ENCODE data around the gene SIRT3. TPM values are rescaled to one million over a fixed set of nuclear protein-coding genes. Genes with fewer than 3 reads are reported as not detected.

Gene SIRT3
- total RNA-seq, 1 donor from 2014 or later, result 3.6 TPM

DNA sequence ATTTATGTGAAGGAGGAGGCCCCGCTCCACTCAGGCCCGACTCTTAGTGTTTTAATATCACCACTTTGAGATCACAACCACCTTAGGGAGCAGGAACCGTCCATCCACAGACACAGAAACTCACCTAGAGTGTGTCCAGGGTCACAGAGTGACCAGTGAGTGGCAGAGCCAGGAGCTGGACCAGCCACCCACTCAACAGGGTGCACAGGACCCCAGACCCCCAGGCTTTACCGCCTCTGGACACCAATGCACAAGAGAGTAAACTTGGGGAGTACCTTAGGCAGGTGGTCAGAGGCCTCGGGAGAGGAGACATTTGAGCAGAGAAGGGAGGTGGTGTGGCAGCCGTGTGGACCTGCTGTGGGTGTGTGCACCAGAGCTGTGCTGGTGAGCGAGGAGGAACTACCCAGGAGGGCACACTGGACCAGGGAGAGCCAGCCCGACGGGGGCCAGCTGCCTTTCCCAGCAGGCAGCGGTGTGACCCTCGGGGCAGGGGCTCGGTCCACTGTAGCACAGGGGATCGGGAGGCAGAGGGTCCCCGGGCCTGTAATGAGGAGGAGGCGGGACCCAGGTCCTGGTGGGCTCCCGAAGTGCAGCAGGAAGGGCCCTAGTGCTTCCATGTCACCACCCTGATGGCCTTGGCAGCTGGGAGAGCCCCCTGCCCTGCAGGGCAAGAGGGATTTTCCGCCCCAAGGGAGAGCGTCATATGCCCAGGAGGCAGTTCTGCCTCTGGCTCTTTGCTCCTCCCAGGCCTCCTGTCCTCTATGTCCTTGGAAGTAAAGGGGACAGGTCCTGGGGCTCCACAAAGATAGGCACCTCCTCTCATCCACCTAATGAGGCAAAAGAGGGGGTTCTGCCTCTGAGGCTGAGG is 34.5 kb upstream of the SIRT3 start:
- no peak for DNase-seq (ENCODE audit: low spot score)

DNA sequence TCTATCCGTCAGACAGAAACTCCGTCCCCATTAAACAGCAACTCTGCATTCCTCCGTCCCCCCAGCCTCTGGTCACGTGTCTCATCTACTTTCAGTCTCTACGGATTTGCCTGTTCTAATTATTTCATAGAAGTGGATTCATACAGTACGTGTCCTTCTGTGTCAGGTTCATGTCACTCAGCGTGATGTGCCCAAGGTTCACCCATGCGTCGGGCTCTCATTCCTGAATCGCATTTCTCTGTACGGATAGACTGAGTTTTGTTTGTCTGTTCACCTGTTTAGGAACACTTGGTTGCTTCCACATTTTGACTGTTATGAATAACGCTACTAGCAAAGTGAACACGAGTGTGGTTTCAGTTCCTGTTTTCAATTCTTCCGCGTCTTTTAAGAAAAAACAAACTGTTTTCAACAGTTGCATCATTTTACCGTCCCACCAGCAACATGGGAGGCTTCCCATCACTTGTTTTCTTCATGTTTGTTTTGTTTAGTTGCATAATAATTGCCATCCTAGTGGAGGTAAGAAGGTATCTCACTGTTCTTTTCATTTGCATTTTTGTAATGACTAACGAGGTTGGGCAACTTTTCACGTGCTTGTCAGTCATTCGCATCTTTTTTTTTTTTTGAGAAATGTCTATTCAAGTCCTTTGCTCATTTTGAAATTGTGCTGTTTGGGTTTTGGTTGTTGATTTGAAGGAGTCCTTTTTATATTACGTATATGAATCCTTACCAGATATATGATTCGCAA is 33.2 kb upstream of the SIRT3 start:
- peak; percentile 51 for DNase-seq (ENCODE audit: low spot score)

DNA sequence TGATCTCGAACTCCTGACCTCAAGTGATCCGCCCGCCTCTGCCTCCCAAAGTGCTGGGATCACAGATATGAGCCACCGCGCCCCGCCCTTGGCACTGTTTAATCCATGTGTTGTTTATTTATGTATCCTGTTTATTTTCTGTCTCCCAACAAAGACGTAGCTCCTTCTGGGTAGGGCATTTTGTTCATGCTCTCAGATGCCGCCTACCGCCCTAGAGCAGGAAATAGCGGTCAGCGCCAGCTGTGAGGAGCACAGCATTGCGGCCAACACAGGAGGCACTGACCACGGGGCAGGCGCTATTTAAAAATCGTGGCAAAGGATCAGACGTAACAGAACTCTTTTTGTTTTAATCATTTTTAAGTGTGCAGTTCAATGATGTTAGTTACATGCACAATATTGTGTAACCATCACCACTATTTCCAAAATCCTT is 32.6 kb upstream of the SIRT3 start:
- peak; percentile 25 for DNase-seq (ENCODE audit: low spot score)

DNA sequence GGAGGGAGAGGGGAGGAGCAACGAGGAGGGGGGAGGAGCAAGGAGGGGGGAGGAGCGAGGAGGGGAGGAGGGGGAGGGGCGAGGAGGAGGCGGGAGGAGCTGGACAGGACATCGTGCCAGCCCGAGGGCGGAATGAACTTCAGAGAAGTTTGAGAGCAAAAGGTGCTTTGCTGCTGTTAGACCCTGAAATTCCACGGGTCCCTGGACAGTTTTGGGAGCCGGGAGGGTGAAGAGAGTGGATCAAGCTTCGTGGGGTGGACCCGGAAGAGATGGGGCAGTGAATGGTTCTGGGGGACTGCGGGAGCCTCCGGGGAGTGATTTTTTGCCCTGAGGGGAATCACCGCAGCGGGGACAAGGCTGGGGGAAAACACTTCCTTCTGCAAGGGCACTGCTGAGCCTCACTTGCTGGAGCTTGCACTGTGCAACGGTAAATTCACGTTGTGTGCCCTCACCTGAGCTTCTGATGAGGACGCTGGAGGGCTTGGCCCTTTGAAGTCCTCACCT is 31.4 kb upstream of the SIRT3 start:
- DNase-seq (ENCODE audit: low spot score), result no peak

DNA sequence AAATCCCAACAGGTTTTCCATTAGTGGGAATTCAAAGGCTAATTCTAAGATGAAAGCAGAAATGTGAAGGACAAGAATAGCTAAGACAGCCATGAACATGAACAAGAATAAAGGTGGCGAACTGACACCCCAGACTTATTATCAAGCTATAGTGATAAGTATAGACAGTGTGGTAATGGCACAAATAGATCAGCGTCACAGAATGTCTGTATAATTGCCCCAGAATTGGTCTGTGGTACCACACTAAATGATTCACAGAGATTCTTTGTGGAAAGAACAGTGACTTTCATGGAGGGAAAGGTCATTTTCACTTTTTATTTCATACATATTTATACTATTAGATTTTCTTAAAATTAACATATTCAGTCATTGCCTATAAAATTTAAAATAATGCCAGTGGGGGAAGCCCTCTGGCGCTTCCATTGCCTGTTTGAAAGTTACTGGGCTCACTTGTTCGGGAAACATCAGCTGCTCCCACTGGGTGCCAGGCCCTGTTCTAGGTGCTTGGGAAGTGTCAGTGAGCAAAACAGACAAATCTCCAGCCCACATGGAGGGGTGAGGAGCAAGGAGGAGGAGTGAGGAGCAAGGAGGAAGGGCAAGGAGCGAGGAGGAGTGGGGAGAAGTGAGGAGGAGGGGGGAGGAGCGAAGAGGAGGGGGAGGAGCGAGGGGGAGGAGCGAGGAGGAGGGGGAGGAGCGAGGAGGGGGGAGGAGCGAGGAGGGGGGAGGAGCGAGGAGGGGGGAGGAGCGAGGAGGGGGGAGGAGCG is 30.7 kb upstream of the SIRT3 start:
- DNase-seq (ENCODE audit: low spot score), result no peak

DNA sequence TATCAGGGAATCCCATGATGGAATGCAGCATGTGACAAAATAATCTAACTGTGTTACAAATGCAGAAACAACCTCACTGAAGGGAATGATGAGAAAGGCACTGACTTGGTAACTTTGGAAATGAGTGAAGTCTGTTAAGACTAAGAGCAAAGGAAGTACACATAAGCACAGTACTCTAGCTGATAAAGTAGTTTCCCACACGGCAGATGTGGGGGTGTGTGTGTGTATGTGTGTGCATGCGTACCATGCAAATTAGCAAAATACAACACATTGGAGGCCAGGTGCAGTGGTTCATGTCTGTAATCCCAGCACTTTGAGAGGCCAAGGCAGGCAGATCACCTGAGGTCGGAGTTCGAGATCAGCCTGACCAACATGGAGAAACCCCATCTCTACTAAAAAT is 25.5 kb upstream of the SIRT3 start:
- DNase-seq (ENCODE audit: low spot score), result no peak

DNA sequence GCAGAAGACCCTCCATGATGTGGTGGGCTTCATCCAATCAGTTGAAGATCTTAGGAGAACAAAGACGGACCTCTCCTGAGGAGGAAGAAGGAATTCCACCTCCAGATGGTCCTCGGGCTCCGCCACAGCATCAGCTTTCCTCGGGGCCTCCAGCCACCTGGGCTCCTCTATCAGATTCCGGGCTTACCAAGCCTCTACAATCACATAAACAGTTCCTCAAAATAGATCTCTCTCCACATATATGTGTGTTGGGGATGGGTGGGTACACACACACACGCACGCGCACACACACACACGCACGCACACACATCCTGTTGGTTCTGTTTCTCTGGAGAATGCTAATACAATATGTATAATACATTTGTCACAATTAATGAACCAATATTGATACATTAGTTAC is 23.3 kb upstream of the SIRT3 start:
- DNase-seq (ENCODE audit: low spot score), result no peak

DNA sequence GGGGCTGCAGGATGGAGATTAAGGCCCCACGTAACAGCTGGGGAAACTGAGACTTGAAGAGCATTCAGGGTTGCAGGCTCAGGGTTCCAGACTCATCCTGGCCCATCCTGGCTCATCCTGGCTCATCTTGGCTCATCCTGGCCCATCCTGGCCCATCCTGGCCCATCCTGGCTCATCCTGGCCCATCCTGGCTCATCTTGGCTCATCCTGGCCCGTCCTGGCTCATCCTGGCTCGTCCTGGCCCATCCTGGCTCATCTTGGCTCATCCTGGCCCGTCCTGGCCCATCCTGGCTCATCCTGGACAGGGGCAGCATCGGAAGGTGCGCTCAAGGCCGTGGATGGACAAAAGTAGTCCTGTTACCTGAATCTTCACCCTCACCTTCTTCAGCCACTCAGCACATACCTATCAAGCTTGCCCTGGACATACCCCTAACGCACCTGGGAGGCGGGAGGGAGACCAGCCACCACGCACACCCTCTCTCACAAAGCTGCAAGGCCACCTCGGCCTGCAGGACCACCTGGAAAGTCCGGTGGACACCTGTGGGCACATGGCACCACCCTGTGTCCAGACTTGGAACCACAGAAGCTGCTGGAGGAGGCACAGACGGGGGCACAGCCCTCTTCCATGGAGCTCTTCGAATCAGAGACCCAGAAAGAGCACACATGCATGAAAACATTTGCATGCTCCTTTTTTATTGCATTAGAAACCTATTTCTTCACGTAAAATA is 21.8 kb upstream of the SIRT3 start:
- no peak for DNase-seq (ENCODE audit: low spot score)

DNA sequence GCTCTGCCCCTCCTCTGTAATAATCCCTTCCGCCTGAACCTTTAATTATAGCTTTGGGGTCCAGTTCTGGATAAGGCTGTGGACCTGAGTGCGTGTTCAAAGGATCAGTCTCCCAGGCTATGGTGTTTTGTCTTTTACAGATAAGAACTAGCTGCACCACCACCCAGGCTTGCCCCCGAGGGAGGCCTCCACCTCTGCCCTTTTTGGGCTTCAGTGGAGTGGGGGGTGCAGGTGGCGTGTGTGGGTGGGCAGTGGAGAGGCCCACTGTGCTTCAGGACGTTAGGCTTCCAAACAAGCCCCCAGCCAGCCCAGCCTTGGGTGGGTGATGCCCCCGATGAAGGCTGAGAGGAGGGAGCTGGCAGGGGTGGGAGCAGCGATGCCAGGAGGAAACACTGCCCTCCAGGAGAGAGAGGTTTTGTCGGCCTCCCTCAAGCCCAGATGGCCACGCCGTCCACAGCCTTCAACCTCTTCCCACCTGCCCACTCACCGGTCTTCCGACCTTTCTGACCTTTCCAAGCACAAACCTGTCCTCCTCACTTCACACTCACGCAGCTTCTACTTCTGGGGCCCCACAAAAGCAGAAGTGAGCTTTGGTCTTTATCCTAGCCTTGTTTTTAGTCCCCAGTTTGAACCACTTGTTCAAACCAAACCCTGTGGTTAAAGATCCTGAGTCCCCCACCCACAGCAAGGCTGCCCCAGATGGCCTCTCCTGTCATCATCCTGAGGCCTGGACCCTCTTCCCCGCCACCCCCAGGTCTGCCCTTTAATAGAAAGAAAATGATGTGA is 21.0 kb upstream of the SIRT3 start:
- no peak for DNase-seq (ENCODE audit: low spot score)

DNA sequence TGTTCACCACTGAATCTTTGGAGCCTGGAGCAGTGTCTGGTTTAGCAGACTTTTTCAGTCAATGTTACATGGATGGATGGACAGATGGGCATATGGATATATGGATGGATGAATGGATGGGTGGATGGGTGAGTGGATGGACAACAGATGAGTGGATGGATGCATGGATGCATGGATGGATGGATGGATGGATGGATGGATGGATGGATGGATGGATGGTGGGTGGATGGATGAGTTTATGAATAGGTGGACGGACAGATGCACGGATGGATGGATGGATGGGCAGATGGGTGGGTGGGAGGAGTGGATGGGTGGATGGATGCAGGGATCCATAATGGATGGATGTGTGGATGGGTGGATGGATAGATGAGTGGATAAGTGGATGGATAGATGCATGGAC is 19.7 kb upstream of the SIRT3 start:
- DNase-seq (ENCODE audit: low spot score), result no peak

DNA sequence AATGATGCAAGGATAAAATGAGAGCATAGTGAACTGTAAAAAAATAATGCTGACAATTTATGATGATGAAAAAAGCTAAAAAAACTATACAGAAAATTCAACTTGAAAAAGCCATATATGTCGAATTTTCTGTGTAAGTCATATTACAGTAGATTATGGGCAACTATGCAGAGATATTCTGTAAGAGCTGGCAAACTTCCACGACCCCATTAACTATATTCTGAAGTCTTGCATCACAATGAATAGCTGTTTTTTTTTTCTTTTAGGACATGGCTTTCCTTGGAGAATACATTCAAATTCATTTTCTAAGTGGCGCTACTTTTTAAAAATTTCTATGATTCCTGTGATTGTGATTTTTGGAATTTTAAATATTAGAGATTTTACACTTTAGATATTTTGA is 19.0 kb upstream of the SIRT3 start:
- peak; percentile 59 for DNase-seq (ENCODE audit: low spot score)

DNA sequence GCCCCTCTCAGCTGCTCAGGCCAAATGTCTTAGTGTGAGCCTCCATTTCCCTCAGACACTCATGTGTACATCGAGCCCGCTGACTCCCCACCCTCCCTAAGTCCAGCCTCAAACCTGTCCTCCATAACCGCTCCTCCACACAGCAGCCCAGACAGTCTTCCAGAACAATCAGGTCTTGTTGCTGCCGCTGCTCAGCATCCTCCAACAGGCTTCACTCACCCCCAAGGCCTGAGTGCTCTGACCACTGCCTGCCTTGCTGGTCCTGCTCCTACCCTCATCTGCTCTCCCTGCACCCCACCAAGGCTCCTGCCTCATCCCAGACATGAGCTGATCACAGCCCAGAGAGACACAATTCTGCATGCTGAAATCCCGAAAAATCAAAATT is 17.7 kb upstream of the SIRT3 start:
- DNase-seq (ENCODE audit: low spot score), result no peak

DNA sequence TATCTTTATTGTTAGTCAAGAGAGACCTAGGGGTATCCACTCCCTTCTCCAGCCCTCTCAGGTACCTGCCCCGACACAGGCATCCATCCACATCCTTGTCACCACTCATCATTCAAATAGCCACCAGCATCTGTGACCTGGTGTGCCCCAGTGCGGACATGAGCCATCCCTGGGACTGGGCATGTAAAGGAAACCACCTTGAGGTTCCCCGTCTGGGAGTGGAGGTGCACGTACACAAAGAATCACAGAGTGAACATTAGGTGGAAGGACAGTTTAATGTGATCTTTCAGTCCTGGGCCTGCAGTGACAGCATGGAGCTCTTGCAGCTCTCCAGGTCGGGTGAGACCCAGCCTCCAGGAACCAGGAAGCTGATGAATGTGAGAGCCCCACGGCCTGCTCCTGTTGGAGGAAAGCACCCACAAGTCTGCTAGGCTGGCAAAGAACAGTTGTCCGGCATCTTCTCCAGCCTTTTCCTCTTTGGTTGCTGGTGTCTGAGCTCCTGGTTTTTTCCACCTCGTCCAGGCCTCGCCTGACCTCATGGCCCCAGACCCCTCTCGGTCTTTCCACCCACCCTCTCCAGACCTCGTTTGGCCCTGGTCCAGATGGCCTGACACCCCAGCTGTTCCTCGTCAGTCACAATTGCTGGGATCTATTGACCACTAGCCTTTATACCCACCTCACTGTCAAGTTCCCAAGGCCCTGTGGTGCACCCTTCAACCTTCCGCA is 17.2 kb upstream of the SIRT3 start:
- DNase-seq (ENCODE audit: low spot score), result no peak

DNA sequence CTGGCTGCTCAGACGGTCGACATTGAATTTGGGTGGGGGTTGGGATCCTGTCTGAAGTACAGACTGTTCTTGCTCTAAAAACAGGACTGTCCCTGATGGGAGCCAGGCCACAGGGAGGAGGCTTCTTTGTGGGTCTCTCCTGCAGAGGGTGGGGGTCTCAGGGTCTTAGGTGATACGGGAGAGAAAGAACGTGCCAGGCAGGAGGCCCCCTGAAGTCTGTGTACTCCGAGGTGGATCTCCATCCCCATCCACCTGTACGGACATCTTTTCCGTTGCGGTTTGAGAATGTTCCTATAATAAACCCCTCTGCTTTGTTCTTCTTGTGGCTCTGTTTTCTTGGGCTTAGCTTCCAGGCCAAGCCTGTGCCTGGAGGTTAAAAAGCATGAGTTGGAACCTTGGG is 16.5 kb upstream of the SIRT3 start:
- no peak for DNase-seq (ENCODE audit: low spot score)

DNA sequence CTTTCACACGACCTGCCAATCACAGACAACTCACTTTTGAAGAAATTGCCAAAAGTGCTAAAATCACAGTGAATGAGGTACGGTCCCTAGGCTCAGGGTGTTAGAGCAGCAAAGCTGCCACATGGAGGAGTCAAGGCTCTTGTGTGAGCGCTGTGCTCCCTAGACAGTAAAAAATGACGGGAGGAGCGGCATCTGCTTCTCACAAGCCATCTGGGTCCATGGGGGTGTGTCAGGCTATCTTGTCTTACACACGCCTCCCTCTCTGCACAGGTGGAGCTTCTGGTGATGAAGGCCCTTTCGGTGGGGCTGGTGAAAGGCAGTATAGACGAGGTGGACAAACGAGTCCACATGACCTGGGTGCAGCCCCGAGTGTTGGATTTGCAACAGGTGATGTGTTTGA is 15.4 kb upstream of the SIRT3 start:
- no peak for DNase-seq (ENCODE audit: low spot score)

DNA sequence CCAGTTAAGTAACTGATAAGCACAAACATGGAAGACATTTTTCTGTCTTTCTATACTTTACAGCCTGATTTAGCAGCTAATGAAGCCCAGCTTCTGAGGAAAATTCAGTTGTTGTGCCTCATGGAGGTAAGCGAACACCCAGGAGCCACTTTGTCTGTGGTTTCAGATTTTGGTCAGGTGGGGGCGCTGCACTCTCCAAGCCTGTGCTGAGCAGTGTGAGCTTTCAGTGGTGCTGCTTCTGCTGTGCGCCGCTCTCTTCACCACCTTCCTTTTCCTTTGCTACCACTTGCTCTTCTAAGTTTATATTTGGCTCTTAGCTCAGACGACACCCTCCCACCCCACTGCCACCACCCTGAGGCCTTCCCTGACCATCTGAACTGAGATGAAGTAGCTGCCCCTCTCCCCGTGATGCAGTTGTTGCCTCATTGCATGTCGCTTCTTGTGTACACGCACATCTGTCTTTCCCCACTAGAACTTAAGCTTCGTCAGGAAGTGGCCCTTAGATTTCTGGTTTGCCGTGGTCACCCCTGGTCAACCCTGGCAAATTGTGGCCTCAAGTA is 14.7 kb upstream of the SIRT3 start:
- DNase-seq (ENCODE audit: low spot score), result peak; percentile 28

DNA sequence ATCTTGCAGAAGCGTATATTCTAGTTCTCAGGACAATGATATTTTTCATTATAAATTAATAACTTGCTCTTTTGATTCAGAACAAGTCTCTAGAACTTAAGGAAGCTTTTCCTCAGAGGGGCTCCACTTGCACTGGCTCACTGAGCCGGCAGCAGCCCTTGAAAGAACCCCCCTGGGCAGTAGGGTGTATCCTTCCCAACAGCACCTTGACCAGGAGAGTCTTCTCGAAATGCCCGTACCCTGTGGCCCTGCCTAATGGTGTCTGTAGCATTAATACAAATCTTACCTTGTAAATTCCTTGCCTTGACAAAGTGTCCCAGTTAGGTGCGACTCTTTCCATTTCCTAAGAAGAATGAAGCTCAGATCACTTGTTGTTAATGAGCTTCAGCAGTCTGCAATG is 14.1 kb upstream of the SIRT3 start:
- no peak for DNase-seq (ENCODE audit: low spot score)

DNA sequence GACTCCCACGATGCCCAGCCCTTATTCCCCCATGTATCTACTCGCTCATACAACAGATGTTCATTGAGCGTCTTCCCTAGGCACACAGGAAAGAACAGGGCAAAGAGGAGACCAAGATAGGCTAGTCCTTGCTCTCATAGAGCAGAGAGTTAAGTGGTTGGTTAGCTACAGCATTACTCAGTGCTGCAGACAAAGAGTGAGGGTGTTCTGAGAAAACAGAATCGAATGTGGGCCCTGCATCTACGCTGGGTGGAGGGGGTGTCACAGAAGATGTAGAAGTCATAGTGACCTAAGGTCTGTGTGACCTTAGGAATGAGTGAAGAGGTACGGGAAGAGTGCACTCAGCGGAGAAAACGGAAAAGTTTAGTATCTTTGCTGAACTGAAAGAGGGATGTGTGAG is 12.9 kb upstream of the SIRT3 start:
- no peak for DNase-seq (ENCODE audit: low spot score)

DNA sequence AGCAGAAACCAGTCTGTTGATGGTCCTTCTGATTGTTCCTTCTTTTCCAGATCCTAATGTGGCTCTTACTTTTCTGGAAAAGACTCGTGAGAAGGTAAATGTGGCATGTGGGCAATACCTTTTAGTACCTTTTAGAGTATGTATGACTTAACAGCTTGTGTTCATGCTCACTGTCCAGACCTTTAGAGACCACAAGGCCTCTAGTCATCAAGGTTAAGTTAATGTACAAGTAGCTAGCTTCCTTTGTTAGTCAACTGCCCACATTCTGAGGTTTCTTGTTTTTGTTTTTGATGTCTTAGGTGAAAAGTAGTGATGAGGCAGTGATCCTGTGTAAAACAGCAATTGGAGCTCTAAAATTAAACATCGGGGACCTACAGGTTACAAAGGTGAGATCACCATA is 8.2 kb upstream of the SIRT3 start:
- DNase-seq (ENCODE audit: low spot score), result no peak

DNA sequence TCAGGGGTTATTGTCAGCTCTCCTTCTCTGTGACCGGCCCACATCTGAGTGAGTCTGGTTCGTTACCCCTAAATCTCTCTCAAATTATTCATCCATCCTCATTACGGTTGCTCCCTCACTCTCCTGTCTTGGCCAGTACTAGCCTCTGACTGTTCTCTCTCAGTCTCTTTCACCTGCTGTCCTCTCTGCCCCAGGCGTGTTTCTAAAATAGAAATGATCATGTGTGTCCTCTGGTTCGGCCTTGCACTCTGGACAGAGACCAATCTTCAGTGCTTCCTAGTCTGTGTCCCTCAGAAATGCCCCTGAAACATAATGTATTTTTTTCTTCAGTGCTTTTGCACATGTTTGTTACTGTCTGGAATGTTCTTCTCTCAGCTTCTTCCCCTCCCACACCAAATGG is 5.5 kb upstream of the SIRT3 start:
- DNase-seq (ENCODE audit: low spot score), result no peak

All from umbilical cord (tissue), 2 donors.